Renal pelvis (tissue), 4 donors: ENCODE data around the gene PIGK. TPM values are rescaled to one million over a fixed set of nuclear protein-coding genes. Genes with fewer than 3 reads are reported as not detected.

Experiments used
- DNase-seq: peaks from one replicate; pipeline ENCODE4 v3.0.0-alpha.2; 2013
- polyA plus RNA-seq, 3 donors: library from polyadenylated mRNA; unstranded; fragments of 120-200 nt; gene quantifications; one replicate each; pipeline ENCODE4 v1.2.1, GENCODE V29; 2013; ENCODE audit not compliant: insufficient read length in 3 of 3

PIGK gene
- polyA plus RNA-seq, 3 donors = 39.2 to 44.9 (median 41.4) TPM

DNA sequence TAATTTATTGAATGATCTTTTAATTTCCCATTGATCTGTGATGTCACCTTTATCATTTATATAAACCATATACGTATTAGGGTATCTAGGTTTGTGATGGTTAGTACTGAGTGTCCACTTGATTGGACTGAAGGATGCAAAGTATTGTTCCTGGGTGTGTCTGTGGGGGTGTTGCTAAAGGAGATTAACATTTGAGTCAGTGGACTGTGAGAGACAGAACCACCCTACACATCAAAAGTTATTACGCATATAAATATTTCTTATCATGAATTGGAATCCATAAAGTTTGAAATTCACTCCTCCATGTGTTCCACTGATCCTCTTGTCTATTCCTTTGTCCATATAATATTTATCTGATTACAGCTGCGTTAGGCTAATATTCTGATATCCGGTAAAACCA is 100.5 kb downstream of the PIGK start:
- no peak for DNase-seq

- DNase-seq = no peak
These were observed 114.6 kb downstream of the PIGK start for GRCh38 chr1:77104672-77105071.

DNA sequence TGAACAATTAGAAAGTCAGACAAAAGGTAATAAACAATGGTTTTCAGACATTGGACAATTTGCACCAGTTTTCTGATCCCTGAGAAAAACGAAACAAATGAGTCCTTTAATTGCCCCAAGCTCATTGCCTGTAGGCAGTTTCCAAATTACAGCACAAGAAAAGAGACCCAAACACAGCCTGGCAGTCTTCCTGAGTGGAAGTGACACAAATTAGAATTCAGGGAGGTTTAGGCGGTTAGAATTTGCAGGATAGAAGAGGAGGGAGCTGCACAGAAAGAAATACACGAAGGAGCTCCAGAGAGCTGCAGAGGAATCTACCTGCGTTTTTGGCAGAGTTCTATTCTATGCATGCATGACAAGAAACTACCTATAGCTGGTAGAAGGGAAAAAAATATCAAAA is 115.7 kb downstream of the PIGK start:
- DNase-seq = no peak

DNA sequence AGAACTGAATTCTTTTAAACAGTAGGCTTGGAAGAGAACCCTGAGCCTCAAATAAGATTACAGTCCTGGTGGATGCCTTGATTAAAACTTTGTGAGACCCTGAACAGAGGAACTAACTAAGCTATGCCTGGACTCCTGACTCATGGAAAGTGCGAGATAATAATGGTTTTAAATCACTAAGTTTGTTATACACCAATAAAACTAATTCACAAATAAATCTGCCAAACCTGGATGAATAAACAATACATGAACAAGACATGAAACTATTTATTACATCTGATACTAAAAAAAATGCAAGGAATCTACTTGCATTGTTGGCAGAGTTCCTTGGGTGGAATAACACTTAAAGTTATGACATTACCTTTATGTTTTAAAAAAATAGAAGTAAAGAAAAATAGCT is 118.4 kb downstream of the PIGK start:
- DNase-seq = no peak

- DNase-seq = no peak
These were observed 122.6 kb downstream of the PIGK start for GRCh38 chr1:77096496-77097255.

DNA sequence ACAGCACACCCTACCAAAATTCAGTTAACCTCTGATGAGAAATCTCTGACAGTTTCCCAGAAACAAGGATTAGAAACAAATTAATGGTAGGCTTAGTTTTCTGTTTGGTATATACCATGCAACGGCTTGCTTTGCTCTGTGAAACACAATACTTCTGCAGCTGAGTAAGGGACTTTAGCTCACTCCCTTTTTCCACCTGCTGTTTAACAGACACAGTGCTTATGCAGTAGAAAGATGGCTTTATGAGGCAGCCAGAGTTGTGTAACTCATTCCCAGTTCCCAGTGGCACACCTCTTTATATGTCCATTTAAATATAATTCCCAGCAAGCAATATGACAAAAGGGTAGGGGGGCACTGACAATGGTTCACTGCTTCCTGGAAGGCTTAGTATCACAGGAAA is 124.0 kb downstream of the PIGK start:
- peak; percentile 11 for DNase-seq

DNA sequence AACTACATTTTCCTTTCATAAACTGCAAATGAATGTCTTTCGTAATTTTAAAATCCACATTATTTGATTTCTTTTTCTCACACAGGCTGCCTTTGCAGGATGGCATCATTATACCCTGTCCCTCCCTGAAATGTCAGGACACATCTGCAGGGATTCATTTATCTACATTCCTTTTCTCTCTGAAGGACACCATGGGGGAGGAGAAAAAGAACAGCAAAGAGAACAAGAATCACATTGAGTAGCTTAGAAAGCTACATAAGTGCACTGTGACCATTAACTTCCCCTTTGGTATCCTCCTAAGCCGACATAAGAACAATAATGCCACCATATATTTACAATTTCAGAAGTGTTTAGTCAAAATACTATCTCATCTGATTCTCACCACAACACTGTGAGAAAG is 129.5 kb downstream of the PIGK start:
- DNase-seq = no peak

- DNase-seq = no peak
These were observed 134.1 kb downstream of the PIGK start for GRCh38 chr1:77085109-77085508.

DNA sequence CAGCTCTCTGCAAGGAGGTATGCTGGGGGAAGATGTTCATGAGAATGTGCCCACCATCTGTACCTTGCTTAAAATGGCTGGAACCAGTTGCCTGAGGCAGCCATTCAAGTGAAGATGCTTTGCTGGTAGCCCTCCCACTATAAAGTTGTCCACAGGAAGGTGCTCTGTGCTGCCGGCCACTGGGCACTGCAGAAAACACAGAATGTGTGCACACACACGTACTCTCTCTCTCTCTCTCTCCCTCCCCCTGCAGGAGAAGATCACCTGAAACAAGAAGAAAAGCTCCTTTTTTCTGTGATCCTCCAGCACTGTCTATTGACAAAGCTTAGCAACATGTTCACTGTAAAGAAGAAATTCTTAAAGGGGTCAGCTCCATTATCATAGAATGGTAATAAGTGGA is 134.8 kb downstream of the PIGK start:
- no peak for DNase-seq

DNA sequence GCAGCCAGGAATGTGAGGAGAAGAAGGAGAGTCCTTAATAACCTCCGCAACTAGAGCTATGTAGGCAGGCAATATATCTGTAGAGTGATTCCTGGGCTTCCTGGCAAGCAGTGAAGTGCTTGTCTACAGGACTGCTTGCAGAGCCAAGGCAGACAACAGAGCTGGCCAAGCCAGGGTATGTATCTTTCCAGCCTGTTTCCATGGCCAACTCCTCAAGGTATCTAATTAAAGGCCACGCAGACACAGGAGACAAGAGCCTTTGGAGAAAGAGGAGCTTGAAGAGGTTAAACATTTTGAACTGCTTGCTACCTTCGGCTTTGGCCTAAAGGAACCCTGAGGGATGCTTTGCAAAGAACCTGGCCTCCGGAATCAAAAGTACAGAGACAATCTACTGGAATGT is 137.4 kb downstream of the PIGK start:
- DNase-seq = no peak

DNA sequence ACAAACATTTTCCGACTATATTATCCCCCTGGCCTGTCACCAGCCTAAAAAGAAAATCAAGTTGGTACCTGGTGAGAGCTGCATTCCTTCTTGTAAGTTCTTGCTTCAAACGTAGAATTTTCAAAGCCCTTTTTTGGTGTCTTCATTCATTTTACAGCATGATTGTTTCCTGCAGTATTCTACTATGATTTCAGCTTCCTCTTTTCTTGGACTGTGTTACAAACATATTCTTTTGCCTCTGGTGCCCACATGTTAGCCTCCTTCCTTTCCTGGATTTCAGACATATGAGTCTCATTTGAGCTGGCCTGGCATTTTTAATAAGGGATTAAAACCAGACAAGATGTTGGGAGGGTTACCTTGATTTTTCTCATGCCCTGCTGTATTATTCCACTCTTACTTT is 142.5 kb downstream of the PIGK start:
- no peak for DNase-seq

- DNase-seq = no peak
These were observed 151.2 kb downstream of the PIGK start for GRCh38 chr1:77068013-77068412.

DNA sequence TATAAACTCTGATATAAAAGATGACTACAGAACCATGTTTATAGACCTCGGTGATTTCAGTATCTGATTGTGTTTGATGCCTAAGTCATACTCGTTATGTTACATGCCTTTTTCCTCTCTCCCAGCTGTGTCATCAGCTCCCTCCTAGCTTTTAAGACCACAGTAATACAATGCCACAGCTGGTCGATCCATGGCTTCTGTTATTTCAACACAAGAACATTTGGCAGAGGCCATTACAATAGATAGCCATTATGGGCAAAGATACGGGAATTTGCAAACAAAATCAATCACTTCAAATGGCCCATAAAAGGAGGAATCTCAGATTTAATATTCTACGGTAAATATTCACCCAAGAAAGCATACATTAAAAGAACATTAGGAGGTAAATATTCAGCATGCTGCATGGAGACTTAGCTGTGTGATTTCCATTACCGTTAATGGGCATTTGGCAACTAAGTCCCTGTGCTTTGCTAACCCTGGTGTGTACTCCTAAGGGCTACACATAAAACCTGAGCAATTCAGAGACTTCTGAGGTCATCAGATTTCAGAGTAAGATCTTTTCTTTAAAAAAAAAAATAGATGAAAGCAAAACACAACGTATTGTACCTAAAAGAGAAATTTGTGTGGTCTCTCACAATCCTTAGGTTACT is 153.4 kb downstream of the PIGK start:
- no peak for DNase-seq

DNA sequence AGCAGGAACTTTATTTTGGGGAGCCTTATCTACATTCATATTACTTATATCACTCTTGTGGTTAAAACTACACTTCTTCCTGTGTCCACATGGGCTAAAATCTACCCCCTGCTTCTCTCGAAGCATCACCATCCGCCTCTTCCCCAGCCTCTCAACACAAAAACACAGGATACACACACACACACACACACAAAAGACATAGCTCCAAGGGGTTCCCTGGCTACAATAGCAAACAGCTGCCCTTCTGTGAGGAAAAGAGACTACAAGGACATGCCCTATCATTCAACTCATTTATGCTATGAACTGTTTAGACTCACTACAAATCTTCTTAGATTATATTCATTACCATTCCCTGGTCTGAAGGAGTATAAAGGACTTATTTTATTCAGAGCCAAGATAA is 155.0 kb downstream of the PIGK start:
- DNase-seq = no peak

DNA sequence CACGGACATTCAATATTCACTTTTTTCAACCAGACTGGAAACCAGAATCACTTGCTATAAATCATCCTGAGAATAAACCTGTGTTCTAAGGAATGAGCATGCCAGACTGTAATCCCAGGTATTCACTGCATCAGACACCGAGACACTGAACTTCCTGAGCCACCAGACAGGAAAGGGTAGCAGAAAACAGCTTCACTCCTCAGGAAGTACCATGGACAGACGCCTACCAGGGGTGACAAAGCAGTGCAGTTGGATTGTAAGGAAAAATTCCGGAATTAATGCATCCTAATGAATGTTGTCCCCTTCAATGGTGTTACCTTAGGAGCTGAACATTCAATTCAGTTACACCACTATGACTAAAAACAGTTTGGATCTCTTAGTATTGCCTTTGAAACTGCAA is 156.1 kb downstream of the PIGK start:
- DNase-seq = no peak

- DNase-seq = no peak
These were observed 158.1 kb downstream of the PIGK start for GRCh38 chr1:77061162-77061561.

GRCh38 chr1:77060000-77060399 is 159.2 kb downstream of the PIGK start:
- no peak for DNase-seq

GRCh38 chr1:77057994-77058585 is 161.1 kb downstream of the PIGK start:
- no peak for DNase-seq

DNA sequence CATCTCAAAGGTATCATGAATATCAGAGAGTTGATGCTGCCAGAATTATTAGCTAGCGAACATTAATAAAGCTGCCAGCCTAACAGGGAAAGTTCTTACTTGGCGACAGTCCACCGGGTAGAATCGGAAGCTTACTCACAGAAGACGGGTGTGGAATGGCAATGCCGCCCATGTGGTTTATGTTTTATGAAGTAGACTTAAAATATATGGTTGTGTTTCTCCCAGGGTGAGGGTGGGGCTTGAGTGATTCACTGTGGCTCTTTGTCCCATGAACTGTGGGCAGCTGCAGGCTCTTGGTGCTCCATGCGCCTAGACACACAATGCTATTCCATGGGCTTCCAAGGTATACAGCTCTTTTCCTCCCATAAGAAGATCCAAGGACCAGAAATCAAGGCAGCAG is 162.7 kb downstream of the PIGK start:
- DNase-seq = no peak

DNA sequence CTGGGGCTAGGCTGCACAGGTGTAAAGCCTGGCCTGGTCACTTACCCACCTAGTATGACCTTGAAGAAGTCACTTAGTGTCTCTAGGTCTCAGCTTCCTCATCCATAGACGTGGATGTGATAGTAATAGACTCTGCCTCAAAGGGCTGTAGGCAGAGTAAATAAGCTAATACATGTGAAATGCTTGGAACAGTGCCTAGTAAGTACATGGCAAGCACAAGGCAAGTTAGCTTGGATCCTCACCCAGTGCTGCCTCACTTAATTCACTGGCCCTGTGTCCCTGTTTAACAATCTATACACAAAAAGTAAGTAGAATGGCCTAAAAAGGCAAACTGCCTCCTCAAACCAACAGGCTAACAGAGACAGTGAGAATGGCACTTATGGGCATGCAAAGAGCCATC is 167.8 kb downstream of the PIGK start:
- DNase-seq = no peak

- DNase-seq = no peak
These were observed 170.6 kb downstream of the PIGK start for GRCh38 chr1:77048615-77049005.

DNA sequence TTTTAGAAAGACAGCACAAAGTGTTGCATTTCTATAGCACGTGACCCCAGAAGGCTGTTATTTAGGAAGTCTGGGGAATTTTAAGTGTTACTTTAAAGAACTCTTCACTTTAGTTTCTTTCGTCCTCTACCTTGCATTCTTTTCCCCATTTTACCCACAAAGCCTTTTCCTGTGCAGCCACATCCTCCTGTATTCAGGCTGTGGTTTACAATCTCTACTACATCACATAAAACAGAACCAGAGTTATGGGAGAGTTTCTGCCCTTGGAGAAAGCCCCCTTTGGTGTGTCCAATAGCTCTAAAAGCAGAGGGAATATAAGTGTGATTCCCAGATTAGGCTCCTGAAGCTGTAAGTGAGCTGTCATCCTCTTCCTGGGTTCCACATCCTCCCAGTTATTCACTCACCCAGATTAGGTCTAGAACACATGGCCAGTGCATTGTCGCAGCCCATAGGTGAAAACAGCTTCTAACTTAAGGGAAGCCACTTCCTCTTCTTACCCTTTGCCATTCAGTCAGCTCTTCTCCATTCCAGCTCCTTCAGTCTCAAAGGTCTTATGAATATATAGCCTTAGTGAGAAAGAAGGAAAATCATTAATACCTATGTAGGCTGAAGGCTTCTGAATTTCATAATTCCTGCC is 171.1 kb downstream of the PIGK start:
- DNase-seq = no peak

- no peak for DNase-seq
These were observed 171.7 kb downstream of the PIGK start for GRCh38 chr1:77047575-77047974.
